H9 (cell line): Measurements from ENCODE around the gene GAN. TPM values are rescaled to one million over a fixed set of nuclear protein-coding genes. Genes with fewer than 3 reads are reported as not detected.

Source experiments
- DNase-seq: peaks from one replicate; pipeline ENCODE4 v3.0.0-alpha.2; 2017
- H2AFZ ChIP-seq: one replicate; pipeline ENCODE4 v1.6.1; 2013; ENCODE audit warnings: mild to moderate bottlenecking, low read length, control low read depth, moderate library complexity
- H2AK5ac ChIP-seq: 2 replicates; pipeline ENCODE4 v1.6.1; 2013; ENCODE audit warnings: low read length, control low read depth, mixed read lengths; ENCODE audit not compliant: insufficient read length
- H2BK120ac ChIP-seq: one replicate; pipeline ENCODE4 v1.6.1; 2013; ENCODE audit warnings: low read depth, mild to moderate bottlenecking, low read length, control low read depth, inconsistent platforms; ENCODE audit not compliant: poor library complexity, severe bottlenecking
- H2BK12ac ChIP-seq: 2 replicates; pipeline ENCODE4 v1.6.1; 2013; ENCODE audit warnings: low read length, control low read depth, mixed read lengths, low read depth; ENCODE audit not compliant: insufficient read length
- H2BK15ac ChIP-seq: 2 replicates; pipeline ENCODE4 v1.6.1; 2013; ENCODE audit warnings: low read depth, low read length, control low read depth
- H2BK20ac ChIP-seq: one replicate; pipeline ENCODE4 v1.6.1; 2013; ENCODE audit warnings: low read depth, mild to moderate bottlenecking, low read length, control low read depth, inconsistent platforms; ENCODE audit not compliant: poor library complexity, severe bottlenecking
- H2BK5ac ChIP-seq: 2 replicates; pipeline ENCODE4 v1.6.1; 2013; ENCODE audit warnings: low read length, control low read depth, mixed read lengths; ENCODE audit not compliant: insufficient read length
- H3K14ac ChIP-seq: 2 replicates; pipeline ENCODE4 v1.6.1; 2013; ENCODE audit warnings: low read length, control low read depth; ENCODE audit not compliant: insufficient read depth
- H3K18ac ChIP-seq: 2 replicates; pipeline ENCODE4 v1.6.1; 2013; ENCODE audit warnings: low read depth, mild to moderate bottlenecking, mixed read lengths, low read length, control low read depth; ENCODE audit not compliant: insufficient read length
- H3K23ac ChIP-seq: 2 replicates; pipeline ENCODE4 v1.6.1; 2013; ENCODE audit warnings: low read length, control low read depth, mixed read lengths, low read depth; ENCODE audit not compliant: insufficient read length
- H3K23me2 ChIP-seq: 2 replicates; pipeline ENCODE4 v1.6.1; 2013; ENCODE audit warnings: low read depth, mild to moderate bottlenecking, mixed read lengths, low read length, control low read depth; ENCODE audit not compliant: insufficient read length, poor library complexity, severe bottlenecking
- H3K27ac ChIP-seq: 2 replicates; pipeline ENCODE4 v1.5.1; 2013; ENCODE audit warnings: low read length, control low read depth, mixed read lengths, low read depth; ENCODE audit not compliant: insufficient read length
- H3K27me3 ChIP-seq: 2 replicates; pipeline ENCODE4 v1.6.1; 2013; ENCODE audit warnings: low read length, control low read depth, inconsistent platforms; ENCODE audit not compliant: insufficient read depth
- H3K4ac ChIP-seq: 2 replicates; pipeline ENCODE4 v1.6.1; 2013; ENCODE audit warnings: low read depth, mild to moderate bottlenecking, control low read depth, inconsistent platforms, low read length, moderate library complexity
- H3K4me1 ChIP-seq: 2 replicates; pipeline ENCODE4 v1.6.1; 2013; ENCODE audit warnings: low read length, control low read depth, inconsistent platforms; ENCODE audit not compliant: insufficient read depth
- H3K4me2 ChIP-seq: 2 replicates; pipeline ENCODE4 v1.6.1; 2013; ENCODE audit warnings: low read length, control low read depth, mixed read lengths; ENCODE audit not compliant: insufficient read length, insufficient read depth
- H3K56ac ChIP-seq: 2 replicates; pipeline ENCODE4 v1.6.1; 2013; ENCODE audit warnings: low read depth, mild to moderate bottlenecking, mixed read lengths, low read length, control low read depth; ENCODE audit not compliant: insufficient read length
- H3K79me1 ChIP-seq: 2 replicates; pipeline ENCODE4 v1.6.1; 2013; ENCODE audit warnings: low read depth, mild to moderate bottlenecking, moderate library complexity, low read length, control low read depth, inconsistent platforms; ENCODE audit not compliant: insufficient read depth, poor library complexity, severe bottlenecking
- H3K79me2 ChIP-seq: 2 replicates; pipeline ENCODE4 v1.6.1; 2013; ENCODE audit warnings: low read length, control low read depth, inconsistent platforms; ENCODE audit not compliant: insufficient read depth
- H3K9ac ChIP-seq: 2 replicates; pipeline ENCODE4 v1.6.1; 2013; ENCODE audit warnings: low read length, control low read depth, mixed read lengths; ENCODE audit not compliant: insufficient read length; ENCODE audit errors: extremely low read depth
- H3K9me3 ChIP-seq: one replicate; pipeline ENCODE4 v1.6.1; 2013; ENCODE audit warnings: low read depth, low read length, inconsistent platforms; ENCODE audit not compliant: control insufficient read depth
- H3T11ph ChIP-seq: one replicate; pipeline ENCODE4 v1.6.1; 2013; ENCODE audit warnings: mild to moderate bottlenecking, low read length, control low read depth, inconsistent platforms
- H4K20me1 ChIP-seq: one replicate; pipeline ENCODE4 v1.6.1; 2013; ENCODE audit not compliant: control insufficient read depth, insufficient read length, insufficient read depth
- H4K5ac ChIP-seq: 2 replicates; pipeline ENCODE4 v1.6.1; 2013; ENCODE audit warnings: low read depth, mild to moderate bottlenecking, mixed read lengths, low read length, control low read depth; ENCODE audit not compliant: insufficient read length
- H4K8ac ChIP-seq: replicated peaks from 2 replicates; pipeline ENCODE4 v1.6.1; 2013; ENCODE audit warnings: low read length, control low read depth, mixed read lengths, low read depth; ENCODE audit not compliant: insufficient read length
- H4K91ac ChIP-seq: 2 replicates; pipeline ENCODE4 v1.6.1; 2013; ENCODE audit warnings: low read depth, mild to moderate bottlenecking, moderate library complexity, mixed read lengths, low read length, control low read depth; ENCODE audit not compliant: insufficient read length
- H3K27ac Mint-ChIP-seq, 3 experiments: 2 replicates in 2 of 3; 3 replicates in 1 of 3; pipeline ENCODE4 v1.8.0; 2020 to 2021; ENCODE audit warnings: mixed read lengths in 3 of 3, mild to moderate bottlenecking in 1 of 3, moderate library complexity in 1 of 3
- H3K27me3 Mint-ChIP-seq: 2 replicates; pipeline ENCODE4 v1.8.0; 2021; ENCODE audit warnings: low read depth, mild to moderate bottlenecking, moderate library complexity, mixed read lengths
- H3K36me3 Mint-ChIP-seq, 3 experiments: 2 replicates in 2 of 3; 3 replicates in 1 of 3; pipeline ENCODE4 v1.8.0; 2020 to 2021; ENCODE audit warnings: low read depth in 3 of 3, mixed read lengths in 3 of 3; ENCODE audit not compliant: insufficient read depth in 1 of 3
- H3K4me1 Mint-ChIP-seq, 2 experiments: 2 replicates each; pipeline ENCODE4 v1.8.0; 2020; ENCODE audit warnings: mixed read lengths in 2 of 2
- H3K4me3 Mint-ChIP-seq, 2 experiments: 2 replicates in 1 of 2; 3 replicates in 1 of 2; pipeline ENCODE4 v1.8.0; 2020 to 2021; ENCODE audit warnings: mild to moderate bottlenecking in 2 of 2, mixed read lengths in 2 of 2, moderate library complexity in 1 of 2
- H3K9me3 Mint-ChIP-seq, 2 experiments: 2 replicates in 1 of 2; 3 replicates in 1 of 2; pipeline ENCODE4 v1.8.0; 2020; ENCODE audit warnings: mild to moderate bottlenecking in 2 of 2, mixed read lengths in 2 of 2, moderate library complexity in 1 of 2
- CTCF ChIP-seq: fragments of 200-600 bp; sonication (generic); conservative IDR thresholded peaks from 3 replicates; pipeline ENCODE4 v1.8.0; 2021; ENCODE audit warnings: antibody characterized with exemption, mild to moderate bottlenecking
- WGBS: extraction: QIAGEN DNeasy Blood & Tissue Kit; methylation state at CpG from one replicate; pipeline ENCODE4 v1.1.7; 2013; ENCODE audit warnings: missing lambda C conversion rate, low lambda C conversion rate, mixed read lengths; ENCODE audit not compliant: insufficient read length; ENCODE audit errors: extremely low coverage; 5-methylcytosine and 5-hydroxymethylcytosine counted together
- total RNA-seq: library from RNA; stranded (reverse); gene quantifications from 2 replicates; pipeline ENCODE4 v1.2.1, GENCODE V29; 2021

GAN gene
- total RNA-seq, 1 experiment from 2014 or later = 20.9 TPM

DNA sequence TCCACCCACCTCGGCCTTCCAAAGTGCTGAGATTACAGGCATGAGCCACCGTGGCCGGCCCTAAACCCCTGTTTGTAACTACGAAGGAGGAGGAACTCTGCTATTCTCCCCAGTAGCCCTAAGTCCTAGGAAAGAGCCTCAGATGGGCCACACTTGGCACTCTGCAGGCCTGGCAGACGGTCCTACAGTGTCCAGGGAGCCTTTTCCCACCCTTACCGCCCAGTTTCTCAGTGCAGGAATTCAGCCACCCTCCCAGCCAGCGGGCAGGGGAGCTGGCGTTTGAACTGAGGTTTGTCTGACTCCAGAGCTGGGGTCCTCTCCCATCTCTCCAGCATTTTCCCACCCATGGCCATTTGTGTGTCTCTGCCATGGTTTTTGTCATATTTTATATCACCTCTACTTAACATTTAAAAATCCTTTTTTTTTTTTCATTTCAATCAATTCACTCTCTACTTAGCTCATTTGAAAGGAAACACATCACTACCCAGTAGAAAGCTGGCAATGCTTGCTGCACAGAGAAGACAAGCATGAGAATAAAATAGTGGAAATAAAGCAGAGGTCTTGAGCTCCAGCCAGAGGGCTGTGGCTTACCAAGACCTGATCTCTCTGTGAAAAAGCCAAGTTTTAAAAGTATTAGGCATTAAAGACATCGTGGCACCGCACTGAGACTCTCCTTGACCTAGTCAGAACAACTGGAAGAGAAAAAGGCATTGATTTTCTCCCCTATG, 41.4 kb upstream of the GAN start:
- Histone ChIP-seq H4K5ac (no peak overlapping the region), H3K4me2 (no peak overlapping the region), H3K56ac (no peak overlapping the region), H3K23me2 (no peaks in the 10 kb centered on the region), H2BK5ac (no peak overlapping the region), H4K20me1 (no peaks in the 10 kb centered on the region), H3K23ac (no peak overlapping the region), H3K14ac (no peak overlapping the region), H2BK120ac (no peak overlapping the region), H3K9me3 (no peaks in the 10 kb centered on the region), H2BK15ac (no peak overlapping the region), H2BK20ac (no peak overlapping the region), H3K27me3 (no peaks in the 10 kb centered on the region), H3K18ac (no peak overlapping the region), H4K8ac (no peak overlapping the region), H2BK12ac (no peak overlapping the region), H2AFZ (no peak overlapping the region), H2AK5ac (no peak overlapping the region), H3K27ac (no peak overlapping the region), H3K79me2 (no peaks in the 10 kb centered on the region), H3K9ac (no peak overlapping the region), H3K4me1 (no peaks in the 10 kb centered on the region), H3T11ph (no peak overlapping the region), H4K91ac (no peak overlapping the region), H3K79me1 (no peaks in the 10 kb centered on the region), H3K4ac (no peak overlapping the region)
- no peaks in the 10 kb centered on the region for H3K4me1 Mint-ChIP-seq
- no peaks in the 10 kb centered on the region for H3K36me3 Mint-ChIP-seq
- DNase-seq = no peak
- no peak for TF ChIP-seq CTCF
- H3K4me3 Mint-ChIP-seq = no peak overlapping the region
- WGBS = no CpG with 5 or more reads among the region's 10 CpGs
- no peaks in the 10 kb centered on the region for H3K27me3 Mint-ChIP-seq
- H3K27ac Mint-ChIP-seq = no peak overlapping the region
- H3K9me3 Mint-ChIP-seq = no peaks in the 10 kb centered on the region
